ENCODE measurements around the gene CDH4.

CDH4 gene

DNA sequence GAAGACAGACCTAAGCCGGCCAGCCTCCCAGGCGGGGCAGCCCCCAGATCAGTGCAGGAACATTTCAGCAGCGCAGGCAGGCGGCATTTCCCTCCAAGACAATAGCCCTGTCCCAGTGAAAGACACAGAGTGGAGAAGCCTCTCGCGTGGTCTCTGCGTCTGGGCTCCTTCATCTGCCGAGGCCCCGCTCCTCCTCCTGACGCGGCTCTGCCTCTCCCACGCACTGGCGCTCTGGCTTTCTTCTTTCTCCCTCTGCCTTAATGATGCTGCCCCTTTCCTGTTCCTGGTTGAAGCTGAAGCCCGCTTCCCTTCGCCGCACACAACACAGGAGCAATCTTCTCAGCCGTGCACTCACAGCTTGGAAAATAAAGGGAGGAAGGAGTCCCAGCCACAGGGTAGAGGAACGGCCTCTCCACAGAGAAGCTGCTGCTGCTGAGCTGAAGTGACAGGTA, 347.5 kb downstream of the CDH4 start:
- no peak for DNase-seq (ENCODE audit: low read depth in 1 of 2, low spot score in 1 of 2)

DNA sequence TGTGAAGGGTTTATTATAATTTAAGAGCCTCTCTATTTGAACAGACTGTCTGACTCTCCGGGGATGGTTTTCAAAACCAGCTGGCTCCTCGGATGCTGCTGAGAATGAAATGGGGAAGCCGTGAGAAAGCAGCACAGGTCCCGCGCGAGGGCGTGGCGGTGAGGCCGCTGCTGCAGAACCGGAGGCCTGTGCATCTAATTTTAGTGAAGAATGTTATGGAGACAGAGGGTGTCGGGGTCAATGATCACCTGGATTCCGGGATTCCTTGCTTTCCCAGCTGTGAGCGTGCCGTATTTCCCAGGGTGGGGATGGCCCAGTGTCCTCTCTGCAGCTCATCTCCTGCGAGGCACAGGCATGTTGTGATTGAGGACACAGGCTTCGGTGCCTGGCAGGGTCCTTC, 348.0 kb downstream of the CDH4 start:
- Histone ChIP-seq H3K4me3 (replicated peaks; ENCODE audit: insufficient read depth, low read length) (no peak overlapping the region), H3K27me3 (ENCODE audit: insufficient read depth, poor library complexity, severe bottlenecking) (no peaks in the 10 kb centered on the region), H3K27ac (replicated peaks) (no peak overlapping the region)
- DNase-seq (ENCODE audit: low read depth in 1 of 2, low spot score in 1 of 2): no peak
- TF ChIP-seq, protein P1, sequence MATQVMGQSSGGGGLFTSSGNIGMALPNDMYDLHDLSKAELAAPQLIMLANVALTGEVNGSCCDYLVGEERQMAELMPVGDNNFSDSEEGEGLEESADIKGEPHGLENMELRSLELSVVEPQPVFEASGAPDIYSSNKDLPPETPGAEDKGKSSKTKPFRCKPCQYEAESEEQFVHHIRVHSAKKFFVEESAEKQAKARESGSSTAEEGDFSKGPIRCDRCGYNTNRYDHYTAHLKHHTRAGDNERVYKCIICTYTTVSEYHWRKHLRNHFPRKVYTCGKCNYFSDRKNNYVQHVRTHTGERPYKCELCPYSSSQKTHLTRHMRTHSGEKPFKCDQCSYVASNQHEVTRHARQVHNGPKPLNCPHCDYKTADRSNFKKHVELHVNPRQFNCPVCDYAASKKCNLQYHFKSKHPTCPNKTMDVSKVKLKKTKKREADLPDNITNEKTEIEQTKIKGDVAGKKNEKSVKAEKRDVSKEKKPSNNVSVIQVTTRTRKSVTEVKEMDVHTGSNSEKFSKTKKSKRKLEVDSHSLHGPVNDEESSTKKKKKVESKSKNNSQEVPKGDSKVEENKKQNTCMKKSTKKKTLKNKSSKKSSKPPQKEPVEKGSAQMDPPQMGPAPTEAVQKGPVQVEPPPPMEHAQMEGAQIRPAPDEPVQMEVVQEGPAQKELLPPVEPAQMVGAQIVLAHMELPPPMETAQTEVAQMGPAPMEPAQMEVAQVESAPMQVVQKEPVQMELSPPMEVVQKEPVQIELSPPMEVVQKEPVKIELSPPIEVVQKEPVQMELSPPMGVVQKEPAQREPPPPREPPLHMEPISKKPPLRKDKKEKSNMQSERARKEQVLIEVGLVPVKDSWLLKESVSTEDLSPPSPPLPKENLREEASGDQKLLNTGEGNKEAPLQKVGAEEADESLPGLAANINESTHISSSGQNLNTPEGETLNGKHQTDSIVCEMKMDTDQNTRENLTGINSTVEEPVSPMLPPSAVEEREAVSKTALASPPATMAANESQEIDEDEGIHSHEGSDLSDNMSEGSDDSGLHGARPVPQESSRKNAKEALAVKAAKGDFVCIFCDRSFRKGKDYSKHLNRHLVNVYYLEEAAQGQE (IDR thresholded peaks at IDR 0.05; ENCODE audit: insufficient replicate concordance, low read depth): no peak
- no peak for TF ChIP-seq GABPA (IDR thresholded peaks at IDR 0.05; ENCODE audit: low read depth)

More for the DNA sequence above, 347.5 kb downstream of the CDH4 start:
- Histone ChIP-seq H3K4me3 (replicated peaks; ENCODE audit: insufficient read depth, low read length) (no peak overlapping the region), H3K27me3 (ENCODE audit: insufficient read depth, poor library complexity, severe bottlenecking) (no peaks in the 10 kb centered on the region), H3K27ac (replicated peaks) (no peak overlapping the region)
- TF ChIP-seq POLR2AphosphoS5 (IDR thresholded peaks at IDR 0.05; ENCODE audit: low read depth) (no peak), SPI1 (IDR thresholded peaks at IDR 0.05; ENCODE audit: borderline replicate concordance, low read depth) (no peak), GABPA (IDR thresholded peaks at IDR 0.05; ENCODE audit: low read depth) (no peak)
- TF ChIP-seq, protein P2, sequence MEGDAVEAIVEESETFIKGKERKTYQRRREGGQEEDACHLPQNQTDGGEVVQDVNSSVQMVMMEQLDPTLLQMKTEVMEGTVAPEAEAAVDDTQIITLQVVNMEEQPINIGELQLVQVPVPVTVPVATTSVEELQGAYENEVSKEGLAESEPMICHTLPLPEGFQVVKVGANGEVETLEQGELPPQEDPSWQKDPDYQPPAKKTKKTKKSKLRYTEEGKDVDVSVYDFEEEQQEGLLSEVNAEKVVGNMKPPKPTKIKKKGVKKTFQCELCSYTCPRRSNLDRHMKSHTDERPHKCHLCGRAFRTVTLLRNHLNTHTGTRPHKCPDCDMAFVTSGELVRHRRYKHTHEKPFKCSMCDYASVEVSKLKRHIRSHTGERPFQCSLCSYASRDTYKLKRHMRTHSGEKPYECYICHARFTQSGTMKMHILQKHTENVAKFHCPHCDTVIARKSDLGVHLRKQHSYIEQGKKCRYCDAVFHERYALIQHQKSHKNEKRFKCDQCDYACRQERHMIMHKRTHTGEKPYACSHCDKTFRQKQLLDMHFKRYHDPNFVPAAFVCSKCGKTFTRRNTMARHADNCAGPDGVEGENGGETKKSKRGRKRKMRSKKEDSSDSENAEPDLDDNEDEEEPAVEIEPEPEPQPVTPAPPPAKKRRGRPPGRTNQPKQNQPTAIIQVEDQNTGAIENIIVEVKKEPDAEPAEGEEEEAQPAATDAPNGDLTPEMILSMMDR (IDR thresholded peaks at IDR 0.05; ENCODE audit: insufficient read depth, low read length): no peak
- TF ChIP-seq, protein P1 (IDR thresholded peaks at IDR 0.05; ENCODE audit: insufficient replicate concordance, low read depth): no peak

DNA sequence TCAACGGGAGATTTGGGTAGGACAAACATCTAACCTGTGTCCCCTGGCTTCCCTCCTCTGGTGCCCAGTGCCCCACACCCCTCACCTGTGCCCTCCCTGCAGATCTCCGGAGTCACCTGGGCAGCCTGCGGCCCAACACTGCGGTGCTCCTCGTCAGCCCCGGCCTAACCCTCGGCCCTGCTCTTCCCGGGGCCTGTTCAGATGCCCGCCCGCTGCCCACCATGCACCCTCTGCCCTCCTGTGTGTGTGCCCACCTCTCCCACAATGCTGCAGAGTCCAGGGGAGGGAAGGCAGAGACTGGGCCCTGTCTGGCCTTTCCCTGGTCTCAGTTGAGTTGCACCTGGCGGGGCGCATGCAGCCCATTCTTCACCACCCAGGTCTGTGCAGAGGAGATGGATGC, 349.3 kb downstream of the CDH4 start:
- Histone ChIP-seq H3K27ac (replicated peaks) (no peak overlapping the region), H3K27me3 (ENCODE audit: insufficient read depth, poor library complexity, severe bottlenecking) (no peaks in the 10 kb centered on the region), H3K4me3 (replicated peaks; ENCODE audit: insufficient read depth, low read length) (no peak overlapping the region)
- TF ChIP-seq, protein P2 (IDR thresholded peaks at IDR 0.05; ENCODE audit: insufficient read depth, low read length): no peak
- TF ChIP-seq GABPA (IDR thresholded peaks at IDR 0.05; ENCODE audit: low read depth) (no peak), POLR2AphosphoS5 (IDR thresholded peaks at IDR 0.05; ENCODE audit: low read depth) (no peak), SPI1 (IDR thresholded peaks at IDR 0.05; ENCODE audit: borderline replicate concordance, low read depth) (no peak)
- TF ChIP-seq, protein P1 (IDR thresholded peaks at IDR 0.05; ENCODE audit: insufficient replicate concordance, low read depth): no peak
- no peak for DNase-seq (ENCODE audit: low read depth in 1 of 2, low spot score in 1 of 2)
